Activated CD4-positive, alpha-beta T cell treated with anti-CD3 and anti-CD28 coated beads, Interleukin-2, amount 10 ng/mL, durations not matched to agents 24 days and 14 days (primary cell): Measurements from ENCODE around the gene DVL1. TPM values are rescaled to one million over a fixed set of nuclear protein-coding genes. Genes with fewer than 3 reads are reported as not detected.

ENCODE experiments used
- DNase-seq: peaks from one replicate; pipeline ENCODE4 v3.0.0; 2022
- H3K27ac Mint-ChIP-seq: one replicate; pipeline ENCODE4 v1.8.0; 2022; ENCODE audit warnings: mild to moderate bottlenecking, mixed read lengths
- H3K27me3 Mint-ChIP-seq: one replicate; pipeline ENCODE4 v1.8.0; 2022; ENCODE audit warnings: mixed read lengths
- H3K36me3 Mint-ChIP-seq: one replicate; pipeline ENCODE4 v1.8.0; 2022; ENCODE audit warnings: low read depth, mild to moderate bottlenecking, mixed read lengths
- H3K4me1 Mint-ChIP-seq: one replicate; pipeline ENCODE4 v1.8.0; 2021; ENCODE audit warnings: mixed read lengths
- H3K4me3 Mint-ChIP-seq: one replicate; pipeline ENCODE4 v1.8.0; 2022; ENCODE audit warnings: mild to moderate bottlenecking, moderate library complexity, mixed read lengths
- H3K9me3 Mint-ChIP-seq: one replicate; pipeline ENCODE4 v1.8.0; 2021; ENCODE audit warnings: mixed read lengths
- intact Hi-C: fragments of 100-400 bp; cut with micrococcal nuclease; formaldehyde crosslinking; loops from one replicate; pipeline ENCODE4 v1.15.1; 2023
- total RNA-seq: library from RNA; stranded (reverse); gene quantifications from 2 replicates; pipeline ENCODE4 v1.2.3, GENCODE V29; 2022

DVL1 gene
- total RNA-seq, 1 donor from 2014 or later: 65.9 TPM

GRCh38 chr1:1307261-1307922, 41.8 kb downstream of the DVL1 start:
- no peaks in the 10 kb centered on the region for H3K27me3 Mint-ChIP-seq
- H3K4me3 Mint-ChIP-seq: peak overlapping the region; percentile 88
- DNase-seq: no peak
- peaks cover 5% of the 10 kb centered on the region for H3K36me3 Mint-ChIP-seq
- H3K27ac Mint-ChIP-seq: peak overlapping the region; percentile 87
- H3K4me1 Mint-ChIP-seq: peaks cover 18% of the 10 kb centered on the region
- H3K9me3 Mint-ChIP-seq: no peaks in the 10 kb centered on the region
- intact Hi-C loops: loop anchor here (5.0 kb wide), 2 partner anchors 100 to 250 kb away; partner anchors contain the start of gene TNFRSF18

DNA sequence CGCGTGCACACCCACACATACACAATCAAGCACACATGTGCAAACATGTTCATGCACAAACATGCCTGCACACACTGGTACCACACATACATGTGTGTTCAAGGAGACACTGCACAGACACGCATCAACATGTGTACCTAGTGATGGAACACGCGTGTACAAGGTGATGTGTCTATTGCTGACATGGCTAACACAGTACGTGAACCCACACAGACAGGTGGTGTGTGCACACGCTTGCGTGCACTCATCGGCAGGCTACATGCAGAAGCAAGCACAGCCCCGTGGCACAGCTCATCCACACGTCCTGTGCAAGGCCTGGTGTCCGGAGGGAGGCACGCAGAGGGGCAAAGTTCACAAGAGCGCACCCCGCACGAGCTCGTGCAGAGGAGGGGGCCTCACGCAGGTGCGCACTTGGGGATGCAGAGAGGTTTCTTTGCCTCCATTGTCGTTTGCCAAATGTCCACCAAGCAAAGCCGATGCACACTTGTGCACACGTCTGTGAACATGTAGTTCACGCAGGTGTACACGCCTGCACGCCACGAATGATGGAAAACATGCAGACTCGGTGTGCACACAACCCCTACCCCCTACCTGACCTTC, 42.5 kb downstream of the DVL1 start:
- H3K27me3 Mint-ChIP-seq: no peaks in the 10 kb centered on the region
- peak overlapping the region; percentile 88 for H3K4me3 Mint-ChIP-seq
- H3K27ac Mint-ChIP-seq: peak overlapping the region; percentile 87
- intact Hi-C loops: loop anchor here (5.0 kb wide), 2 partner anchors 99 to 249 kb away; partner anchors contain the start of gene TNFRSF18
- no peaks in the 10 kb centered on the region for H3K9me3 Mint-ChIP-seq
- peak; percentile 71 for DNase-seq
- peaks cover 18% of the 10 kb centered on the region for H3K4me1 Mint-ChIP-seq
- H3K36me3 Mint-ChIP-seq: peaks cover 5% of the 10 kb centered on the region

GRCh38 chr1:1306070-1306660, 43.1 kb downstream of the DVL1 start:
- peak overlapping the region; percentile 88 for H3K4me3 Mint-ChIP-seq
- H3K27me3 Mint-ChIP-seq: no peaks in the 10 kb centered on the region
- H3K4me1 Mint-ChIP-seq: peaks cover 18% of the 10 kb centered on the region
- no peaks in the 10 kb centered on the region for H3K9me3 Mint-ChIP-seq
- H3K36me3 Mint-ChIP-seq: peaks cover 5% of the 10 kb centered on the region
- H3K27ac Mint-ChIP-seq: peak overlapping the region; percentile 87
- intact Hi-C loops: loop anchor here (5.0 kb wide), 2 partner anchors 99 to 249 kb away; partner anchors contain the start of gene TNFRSF18
- peak; percentile 74 for DNase-seq

DNA sequence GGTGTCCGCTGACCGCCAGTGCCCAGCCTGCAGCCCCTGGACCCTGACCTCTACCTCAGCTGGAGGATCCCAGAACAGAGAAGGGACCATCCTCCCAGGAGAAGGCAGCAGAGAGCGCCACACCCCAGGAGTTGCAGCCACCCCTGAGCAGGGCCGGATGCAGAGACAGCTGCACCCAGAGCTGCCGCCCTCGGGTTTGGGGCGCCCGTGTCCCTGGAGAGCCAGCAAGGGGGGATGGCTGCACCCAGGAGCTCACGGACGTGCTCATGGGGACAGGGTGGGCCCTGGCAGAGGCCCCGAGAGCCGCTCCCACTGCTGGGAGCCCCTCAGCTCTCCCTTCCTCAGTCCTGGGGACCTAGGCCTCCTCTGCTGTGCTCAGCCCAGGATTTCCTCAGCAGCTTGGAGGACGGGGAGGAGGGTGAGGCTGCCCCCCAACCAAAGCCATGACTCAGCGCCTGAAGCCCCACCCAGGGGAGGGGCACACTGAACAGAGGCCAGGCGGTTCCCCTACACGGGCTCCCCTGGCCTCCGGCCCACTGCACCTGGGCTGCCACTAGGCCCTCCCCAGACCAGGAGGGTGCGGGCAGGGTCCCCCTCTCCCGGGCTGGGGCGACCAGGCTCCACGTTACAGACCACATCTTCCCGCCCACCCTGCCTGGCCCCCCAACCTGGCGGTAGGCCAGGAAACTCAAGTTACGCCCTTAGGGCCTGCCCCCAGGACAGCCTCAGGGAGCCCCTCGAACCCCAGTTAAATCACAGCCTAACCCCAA, 43.7 kb downstream of the DVL1 start:
- peak overlapping the region; percentile 87 for H3K27ac Mint-ChIP-seq
- H3K36me3 Mint-ChIP-seq: peaks cover 3% of the 10 kb centered on the region
- intact Hi-C loops: loop anchor here (5.0 kb wide), 2 partner anchors 98 to 248 kb away; partner anchors contain the start of gene TNFRSF18

DNA sequence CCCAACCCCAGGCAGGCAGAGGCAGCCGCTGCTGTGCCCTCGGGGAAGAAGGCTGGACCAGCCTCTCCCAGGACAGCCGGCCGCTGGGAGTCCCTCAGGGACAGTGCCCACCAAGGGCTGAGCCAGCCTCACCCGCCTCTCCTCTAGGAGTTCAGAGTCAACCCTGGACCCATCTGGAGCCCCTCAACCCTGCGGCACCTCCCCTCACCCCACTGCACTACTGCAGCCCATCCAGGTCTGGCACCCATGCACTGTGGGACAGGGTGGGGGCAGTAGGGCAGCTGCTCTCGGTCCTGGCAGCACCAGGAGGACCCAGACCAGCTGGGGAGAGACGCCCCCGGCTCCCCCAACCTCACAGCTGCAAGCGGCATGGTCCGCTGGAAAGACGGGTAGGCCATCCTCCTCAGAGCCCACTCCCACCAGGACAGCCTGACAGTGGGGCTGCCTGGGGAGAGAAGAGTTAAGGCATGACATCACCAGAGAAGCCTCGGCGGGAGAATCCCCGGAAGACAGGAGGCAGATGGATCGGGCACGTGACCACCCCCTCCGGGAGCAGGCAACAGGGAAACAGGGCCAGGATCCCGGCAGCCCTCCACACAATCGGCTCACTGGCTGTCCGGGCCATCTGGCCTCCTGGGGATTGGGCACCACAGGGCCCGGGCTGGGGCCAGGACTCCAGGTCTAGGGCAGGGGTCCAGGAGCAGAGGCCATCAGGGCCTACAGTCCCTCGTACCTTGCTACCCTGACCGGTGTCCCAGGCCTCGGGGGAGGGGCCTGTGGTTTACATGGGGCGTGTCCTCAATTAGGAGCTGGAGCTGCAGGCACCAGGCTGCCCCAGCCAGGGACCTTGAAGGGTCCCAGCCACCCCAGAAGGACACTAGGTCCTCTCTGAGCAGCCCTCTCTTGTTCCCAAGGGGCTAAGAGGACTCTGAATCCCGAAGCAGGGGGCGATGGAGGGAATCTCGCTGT, 44.6 kb downstream of the DVL1 start:
- DNase-seq: no peak
- H3K4me3 Mint-ChIP-seq: peak overlapping the region; percentile 88
- H3K27ac Mint-ChIP-seq: no peak overlapping the region
- H3K27me3 Mint-ChIP-seq: no peaks in the 10 kb centered on the region
- no peaks in the 10 kb centered on the region for H3K9me3 Mint-ChIP-seq
- peaks cover 3% of the 10 kb centered on the region for H3K36me3 Mint-ChIP-seq
- H3K4me1 Mint-ChIP-seq: peaks cover 18% of the 10 kb centered on the region
- intact Hi-C loops: loop anchor here (5.0 kb wide), 2 partner anchors 97 to 247 kb away; partner anchors contain the start of gene TNFRSF18

More for the DNA sequence above, 43.7 kb downstream of the DVL1 start:
- Mint-ChIP-seq H3K4me3 (peak overlapping the region; percentile 88), H3K4me1 (peaks cover 18% of the 10 kb centered on the region), H3K9me3 (no peaks in the 10 kb centered on the region), H3K27me3 (no peaks in the 10 kb centered on the region)
- DNase-seq: peak; percentile 91

GRCh38 chr1:1303736-1304135, 45.5 kb downstream of the DVL1 start:
- H3K36me3 Mint-ChIP-seq: no peaks in the 10 kb centered on the region
- intact Hi-C loops: no loop called here
- no peaks in the 10 kb centered on the region for H3K27me3 Mint-ChIP-seq

DNA sequence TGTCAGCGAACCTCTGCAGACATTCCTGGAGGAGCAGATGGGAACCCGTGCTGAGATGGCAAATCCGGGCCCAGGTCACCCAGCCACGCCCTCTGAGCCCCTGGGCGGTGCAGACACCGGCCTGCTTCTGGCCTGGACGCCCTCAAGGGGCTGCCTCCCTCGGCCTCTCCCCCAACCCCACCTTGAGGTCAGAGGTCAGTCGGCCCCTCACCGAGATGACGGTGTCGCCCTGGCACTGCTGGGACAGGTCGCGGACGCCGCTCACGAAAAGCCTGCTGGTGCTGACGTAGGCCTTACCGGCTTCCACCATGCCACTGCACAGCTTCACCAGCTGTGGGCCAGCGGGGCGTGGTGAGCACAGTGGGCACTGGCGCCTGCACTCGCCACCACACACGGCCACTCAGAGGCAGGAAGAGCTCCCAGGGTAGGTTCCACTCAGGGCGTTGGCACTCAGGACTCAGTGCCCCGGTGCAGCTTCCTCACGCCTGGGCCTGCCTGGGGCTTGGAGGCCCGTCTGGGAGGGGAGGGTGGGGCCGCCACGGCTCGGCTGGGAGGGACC, 46.2 kb downstream of the DVL1 start:
- Mint-ChIP-seq H3K27me3 (no peaks in the 10 kb centered on the region), H3K27ac (no peak overlapping the region), H3K36me3 (no peaks in the 10 kb centered on the region), H3K9me3 (no peaks in the 10 kb centered on the region), H3K4me3 (no peak overlapping the region), H3K4me1 (peaks cover 18% of the 10 kb centered on the region)
- intact Hi-C loops: no loop called here
- no peak for DNase-seq

More at GRCh38 chr1:1303736-1304135, 45.5 kb downstream of the DVL1 start:
- no peak overlapping the region for H3K27ac Mint-ChIP-seq
- no peak for DNase-seq
- peaks cover 18% of the 10 kb centered on the region for H3K4me1 Mint-ChIP-seq
- no peaks in the 10 kb centered on the region for H3K9me3 Mint-ChIP-seq
- no peak overlapping the region for H3K4me3 Mint-ChIP-seq

- H3K4me1 Mint-ChIP-seq: peaks cover 16% of the 10 kb centered on the region
- H3K4me3 Mint-ChIP-seq: no peak overlapping the region
- no peaks in the 10 kb centered on the region for H3K36me3 Mint-ChIP-seq
- H3K9me3 Mint-ChIP-seq: no peaks in the 10 kb centered on the region
- H3K27ac Mint-ChIP-seq: no peak overlapping the region
- intact Hi-C loops: no loop called here
- H3K27me3 Mint-ChIP-seq: no peaks in the 10 kb centered on the region
- peak; percentile 73 for DNase-seq
Measured at GRCh38 chr1:1302006-1302430, 47.2 kb downstream of the DVL1 start.

GRCh38 chr1:1300352-1300739, 48.9 kb downstream of the DVL1 start:
- Mint-ChIP-seq H3K27me3 (no peaks in the 10 kb centered on the region), H3K4me1 (peaks cover 2% of the 10 kb centered on the region), H3K9me3 (no peaks in the 10 kb centered on the region), H3K4me3 (no peak overlapping the region), H3K36me3 (no peaks in the 10 kb centered on the region), H3K27ac (no peak overlapping the region)
- intact Hi-C loops: no loop called here
- DNase-seq: no peak

DNA sequence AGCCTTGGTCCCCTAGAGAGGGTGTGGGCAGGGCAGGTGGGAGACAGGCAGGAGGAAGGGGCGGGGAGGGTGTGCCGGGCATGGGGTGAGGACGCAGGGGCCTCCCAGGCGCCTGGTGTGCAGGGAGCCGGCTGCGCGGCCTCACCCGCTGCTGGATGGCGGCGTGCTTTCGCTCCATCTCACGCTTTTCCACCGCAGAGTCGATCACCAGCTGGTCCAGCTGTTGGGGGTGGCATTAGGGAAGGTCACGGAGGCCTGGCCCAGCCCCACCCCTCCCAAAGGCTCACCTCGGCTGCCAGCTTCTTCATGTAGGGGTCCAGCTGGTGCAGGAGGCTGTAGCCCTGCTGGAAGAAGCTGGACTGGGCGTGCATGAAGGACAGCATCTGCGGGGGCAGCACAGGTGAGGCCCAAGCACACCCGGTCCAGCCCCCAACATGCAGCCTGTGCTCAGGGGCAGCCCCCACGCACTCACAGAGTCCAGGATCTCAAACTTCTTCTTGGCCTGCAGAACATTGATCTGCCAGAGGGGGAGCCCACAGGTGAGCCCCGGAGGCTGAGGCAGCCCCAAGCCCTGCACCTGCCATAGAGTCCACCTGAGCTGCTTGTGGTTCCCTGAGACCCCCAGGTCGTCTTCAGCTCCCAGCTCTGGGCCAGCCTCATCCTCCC, 49.4 kb downstream of the DVL1 start:
- Mint-ChIP-seq H3K27ac (no peak overlapping the region), H3K9me3 (no peaks in the 10 kb centered on the region), H3K4me3 (no peak overlapping the region), H3K36me3 (peaks cover 2% of the 10 kb centered on the region), H3K27me3 (no peaks in the 10 kb centered on the region), H3K4me1 (no peaks in the 10 kb centered on the region)
- intact Hi-C loops: no loop called here
- peak; percentile 75 for DNase-seq

DNA sequence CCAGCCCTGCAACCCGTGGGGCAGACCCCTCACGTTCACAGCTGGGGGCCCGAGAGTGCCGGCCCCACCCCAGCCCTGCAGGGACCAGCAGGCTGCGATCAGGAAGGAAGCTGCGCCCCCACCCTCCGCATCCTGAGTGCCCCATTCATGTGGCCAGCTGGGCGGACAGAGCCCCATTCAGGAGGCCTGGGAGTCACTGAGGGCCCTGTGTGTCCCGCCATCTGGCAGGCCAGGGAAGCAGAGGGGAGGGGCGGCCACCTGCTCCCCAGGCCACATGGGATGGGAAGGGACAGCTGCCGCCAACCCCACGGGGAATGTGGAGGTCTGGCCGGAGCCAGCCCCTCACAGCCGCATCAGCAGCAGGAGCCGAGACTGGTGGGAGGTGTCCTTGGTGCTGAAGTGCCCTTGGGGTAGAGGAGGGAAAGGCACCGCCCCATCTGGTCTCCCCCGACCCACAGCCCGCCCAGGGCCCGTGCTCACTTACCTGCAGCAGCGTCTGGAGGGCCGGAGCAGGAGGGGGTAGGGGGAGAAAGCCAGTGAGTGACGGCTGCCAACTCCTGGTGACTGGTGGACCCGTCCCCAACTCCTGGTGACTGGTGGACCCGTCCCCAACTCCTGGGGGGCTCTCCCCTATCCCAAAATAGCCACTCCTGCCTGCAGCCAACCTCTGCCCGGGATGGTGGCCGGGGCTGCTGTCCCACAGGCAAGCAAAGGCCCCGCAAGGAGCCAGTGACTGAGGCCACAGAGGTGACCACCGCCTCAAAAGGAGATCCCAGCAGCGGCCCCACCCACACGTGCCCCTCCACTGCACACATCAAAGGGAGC, 50.1 kb downstream of the DVL1 start:
- H3K27ac Mint-ChIP-seq: no peak overlapping the region
- intact Hi-C loops: no loop called here
- peaks cover 2% of the 10 kb centered on the region for H3K36me3 Mint-ChIP-seq
- DNase-seq: no peak
- H3K9me3 Mint-ChIP-seq: no peaks in the 10 kb centered on the region
- H3K27me3 Mint-ChIP-seq: no peaks in the 10 kb centered on the region
- no peak overlapping the region for H3K4me3 Mint-ChIP-seq
- H3K4me1 Mint-ChIP-seq: no peaks in the 10 kb centered on the region
